ENCODE data around the gene KCND2.

The KCND2 gene

DNA sequence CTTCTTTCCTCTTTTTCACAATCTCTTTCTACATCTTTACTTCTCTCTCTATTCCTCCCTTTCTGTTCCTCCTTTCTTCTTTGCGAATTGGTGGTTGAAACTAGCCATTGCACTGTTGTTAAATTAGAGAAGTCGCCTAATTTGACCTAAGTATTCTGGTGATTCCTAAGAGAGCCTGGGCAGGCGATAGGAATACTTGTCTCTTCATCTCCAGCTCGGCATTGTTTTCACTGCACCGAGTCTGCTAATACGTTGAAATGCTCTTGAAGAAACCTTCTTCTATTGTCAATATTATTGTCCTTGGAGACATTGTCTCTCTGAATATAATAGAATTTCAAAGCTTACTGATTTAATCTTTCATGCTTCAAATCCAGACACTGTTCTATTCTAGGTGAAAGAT lies 31.7 kb downstream of the KCND2 start:
- H3K4me3 ChIP-seq (ENCODE audit: low read depth, low read length): no peak overlapping the region
- no peak for DNase-seq (ENCODE audit: low read depth)

GRCh38 chr7:120307991-120308545 lies 35.1 kb downstream of the KCND2 start:
- no peak overlapping the region for H3K4me3 ChIP-seq (ENCODE audit: low read depth, low read length)
- DNase-seq (ENCODE audit: low read depth): no peak

GRCh38 chr7:120311028-120311788 lies 38.2 kb downstream of the KCND2 start:
- no peak overlapping the region for H3K4me3 ChIP-seq (ENCODE audit: low read depth, low read length)
- DNase-seq (ENCODE audit: low read depth): no peak

DNA sequence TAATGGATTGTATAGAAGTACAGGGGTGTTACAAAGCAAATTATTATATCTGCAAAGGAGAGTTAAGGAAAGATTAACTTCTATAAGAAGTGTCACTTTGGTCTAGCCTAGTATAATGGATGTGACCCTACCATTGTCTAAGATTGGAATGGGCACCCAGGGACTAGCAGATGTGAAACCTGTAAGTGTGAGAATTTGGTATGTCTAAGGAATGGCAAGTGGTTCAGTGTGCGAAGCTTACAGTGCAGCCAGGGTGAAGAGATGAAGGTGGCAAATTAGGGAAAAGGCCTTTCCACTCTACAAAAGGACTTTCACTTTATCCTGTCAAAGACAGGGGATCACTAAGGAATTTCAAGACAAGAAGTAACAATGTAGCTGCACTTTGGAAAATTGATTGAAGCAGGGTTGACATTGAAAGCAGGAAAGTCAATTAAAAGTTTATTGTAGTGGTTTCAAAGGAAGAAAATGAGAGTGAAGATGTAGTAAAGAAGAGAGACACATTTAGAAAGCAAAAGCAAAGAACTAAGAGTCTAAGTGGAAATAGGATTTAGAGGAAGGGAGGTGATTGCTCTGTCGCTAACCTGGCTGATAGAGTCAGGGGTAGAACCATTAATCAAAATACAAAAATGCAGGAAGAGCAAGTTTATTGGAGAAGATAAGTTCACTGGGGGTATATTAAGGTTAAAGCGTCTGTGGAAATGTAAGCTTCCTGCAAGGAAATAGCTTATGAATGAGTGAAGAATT lies 47.4 kb downstream of the KCND2 start:
- no peak for DNase-seq (ENCODE audit: low read depth)

DNA sequence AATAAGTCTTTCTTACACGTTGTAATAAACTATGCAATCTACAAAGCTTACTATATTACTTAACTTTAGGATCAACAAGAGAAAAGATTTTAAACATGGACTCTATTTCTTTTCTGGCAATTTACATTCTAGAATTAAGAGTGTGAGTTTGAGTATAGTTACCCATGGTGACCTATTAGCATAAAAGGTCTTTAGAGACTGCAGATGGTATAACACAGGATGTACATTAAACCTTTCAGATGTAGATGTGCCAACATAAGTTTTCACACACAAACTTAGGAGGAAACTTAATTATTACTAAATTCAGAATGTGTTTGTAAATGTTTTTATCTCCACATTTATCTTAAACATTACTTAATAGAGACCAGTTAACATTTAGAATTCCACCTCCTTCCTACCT lies 54.1 kb downstream of the KCND2 start:
- H3K4me3 ChIP-seq (ENCODE audit: low read depth, low read length): no peak overlapping the region
- no peak for DNase-seq (ENCODE audit: low read depth)

More for the DNA sequence above, 47.4 kb downstream of the KCND2 start:
- no peak overlapping the region for H3K4me3 ChIP-seq (ENCODE audit: low read depth, low read length)

DNA sequence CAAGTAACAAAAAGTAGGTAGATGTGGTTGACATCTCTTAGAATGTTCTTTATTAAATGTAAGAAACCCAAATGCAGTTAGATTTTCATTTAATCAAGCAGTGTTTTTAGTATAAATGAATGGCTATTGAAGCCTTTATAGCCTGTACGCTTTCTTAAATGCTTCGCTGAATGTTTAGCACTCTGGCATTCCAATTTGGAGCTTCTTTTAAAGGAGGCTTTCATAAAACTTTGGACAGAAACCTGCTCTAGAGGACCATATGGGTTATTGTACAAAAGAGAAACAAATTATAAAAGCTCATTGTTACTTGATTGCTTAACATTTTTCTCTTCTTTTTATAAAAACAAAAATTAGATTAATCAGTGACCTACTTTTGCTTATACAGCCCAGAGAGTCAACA lies 59.5 kb downstream of the KCND2 start:
- no peak overlapping the region for H3K4me3 ChIP-seq (ENCODE audit: low read depth, low read length)
- no peak for DNase-seq (ENCODE audit: low read depth)

DNA sequence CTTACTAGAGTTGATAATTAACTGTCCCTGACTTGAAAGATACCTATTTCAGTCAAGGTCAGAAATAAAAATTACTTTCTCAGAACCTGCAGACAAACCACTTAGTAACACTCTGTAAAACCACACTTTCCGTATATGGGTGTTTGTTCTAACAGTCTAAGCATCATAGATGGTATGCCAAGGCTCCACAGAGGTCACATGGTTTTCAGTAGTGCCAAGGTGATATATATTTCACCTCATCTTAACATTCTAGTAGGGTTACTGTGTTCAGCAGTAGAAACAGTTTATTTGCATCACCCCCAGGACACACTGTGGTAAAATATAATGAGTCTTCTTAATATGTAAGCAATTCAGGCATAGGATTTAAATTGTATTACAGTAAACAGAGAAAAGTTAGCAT lies 61.5 kb downstream of the KCND2 start:
- no peak overlapping the region for H3K4me3 ChIP-seq (ENCODE audit: low read depth, low read length)
- no peak for DNase-seq (ENCODE audit: low read depth)

DNA sequence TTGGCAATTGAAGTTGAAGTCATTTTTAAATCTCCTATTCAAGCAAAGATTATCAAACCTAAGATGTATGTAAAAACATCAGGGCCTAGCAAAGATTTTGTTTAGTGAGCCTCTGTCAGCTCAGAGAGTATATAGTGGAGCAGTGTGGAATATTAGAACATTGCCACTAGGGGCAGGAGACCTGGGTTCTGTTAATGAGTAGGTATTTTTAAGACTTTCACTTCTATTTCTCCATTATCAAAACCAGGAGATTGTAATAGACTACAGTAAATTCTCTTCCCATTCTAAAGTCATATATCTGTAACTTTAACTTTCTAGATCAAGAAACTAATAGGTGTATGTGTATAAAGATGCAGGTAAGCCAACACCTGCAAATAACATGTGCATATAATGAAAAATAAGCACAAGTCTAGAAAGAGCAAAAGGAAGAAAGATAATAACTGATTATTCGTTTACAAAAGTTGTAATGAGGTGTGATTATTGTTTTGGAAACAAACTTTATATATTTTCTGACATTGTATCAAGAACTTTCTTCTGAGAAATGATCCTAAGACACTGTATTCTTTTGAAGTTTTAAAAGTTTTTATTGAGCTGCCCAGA lies 64.4 kb downstream of the KCND2 start:
- H3K4me3 ChIP-seq (ENCODE audit: low read depth, low read length): no peak overlapping the region
- DNase-seq (ENCODE audit: low read depth): no peak

DNA sequence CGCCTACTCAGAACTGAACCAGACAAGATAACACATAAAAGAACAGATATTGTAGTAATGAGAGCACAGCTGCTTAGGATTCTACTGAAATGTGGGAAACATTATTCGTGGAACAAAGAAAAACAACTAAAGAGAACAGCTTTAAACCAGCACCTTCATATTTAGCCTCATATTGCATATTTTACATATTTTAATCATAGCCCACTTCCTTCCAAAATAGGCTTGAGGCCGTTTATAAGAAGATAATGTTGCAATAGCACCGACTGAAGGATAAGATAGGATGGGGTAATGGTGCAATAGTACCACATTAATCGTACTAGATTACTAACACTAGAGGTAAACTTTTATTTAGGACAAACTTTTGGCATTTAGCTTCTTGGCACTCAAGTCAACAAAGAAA lies 71.3 kb downstream of the KCND2 start:
- no peak overlapping the region for H3K4me3 ChIP-seq (ENCODE audit: low read depth, low read length)
- no peak for DNase-seq (ENCODE audit: low read depth)

- DNase-seq (ENCODE audit: low read depth): no peak
- no peak overlapping the region for H3K4me3 ChIP-seq (ENCODE audit: low read depth, low read length)
Observed at GRCh38 chr7:120353171-120353570, 80.2 kb downstream of the KCND2 start.

- DNase-seq (ENCODE audit: low read depth): no peak
- H3K4me3 ChIP-seq (ENCODE audit: low read depth, low read length): no peak overlapping the region
Observed at GRCh38 chr7:120360918-120361317, 87.9 kb downstream of the KCND2 start.

DNA sequence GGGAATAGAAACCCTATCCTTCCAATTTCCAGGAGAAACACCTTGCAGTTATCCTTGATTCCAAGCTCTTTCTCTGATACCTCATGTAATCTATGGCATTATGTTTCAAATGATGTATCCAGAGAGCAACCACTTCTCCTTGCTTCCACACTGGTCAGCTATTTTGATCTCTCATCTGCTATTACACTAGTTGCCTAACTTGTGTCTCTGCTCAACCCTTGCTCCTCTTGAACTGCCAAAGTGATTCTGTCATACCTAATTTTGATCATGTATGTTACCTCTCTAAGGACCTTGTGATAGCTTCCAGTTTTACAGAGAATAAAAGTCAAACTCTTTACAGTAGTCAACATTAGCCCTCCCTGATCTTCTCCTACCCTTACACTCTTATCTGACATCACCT lies 90.4 kb downstream of the KCND2 start:
- no peak overlapping the region for H3K4me3 ChIP-seq (ENCODE audit: low read depth, low read length)
- no peak for DNase-seq (ENCODE audit: low read depth)

- DNase-seq (ENCODE audit: low read depth): no peak
- H3K4me3 ChIP-seq (ENCODE audit: low read depth, low read length): no peak overlapping the region
Observed at GRCh38 chr7:120370954-120371353, 98.0 kb downstream of the KCND2 start.

DNA sequence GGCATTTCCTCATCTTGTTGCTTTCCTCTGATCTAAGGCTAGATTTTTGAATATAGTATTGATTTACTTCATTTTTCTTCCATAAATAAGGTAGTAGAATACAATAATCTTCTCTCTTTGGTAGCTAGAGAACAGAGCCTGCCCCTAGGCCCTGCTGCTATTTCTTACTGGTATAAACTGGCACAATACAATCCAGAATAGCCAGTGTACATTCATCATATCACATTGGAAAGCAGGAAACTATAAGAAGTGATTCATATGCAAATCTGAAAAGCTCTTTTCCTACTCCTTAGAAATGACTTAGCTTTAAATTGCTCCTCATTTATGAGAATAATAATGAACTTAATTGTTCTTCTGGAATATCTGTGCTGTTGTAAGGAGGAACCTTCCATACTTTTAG lies 100.2 kb downstream of the KCND2 start:
- no peak for DNase-seq (ENCODE audit: low read depth)

GRCh38 chr7:120394595-120394994 lies 121.6 kb downstream of the KCND2 start:
- no peak for DNase-seq (ENCODE audit: low read depth)
- H3K4me3 ChIP-seq (ENCODE audit: low read depth, low read length): no peak overlapping the region

More for the DNA sequence above, 100.2 kb downstream of the KCND2 start:
- no peak overlapping the region for H3K4me3 ChIP-seq (ENCODE audit: low read depth, low read length)

DNA sequence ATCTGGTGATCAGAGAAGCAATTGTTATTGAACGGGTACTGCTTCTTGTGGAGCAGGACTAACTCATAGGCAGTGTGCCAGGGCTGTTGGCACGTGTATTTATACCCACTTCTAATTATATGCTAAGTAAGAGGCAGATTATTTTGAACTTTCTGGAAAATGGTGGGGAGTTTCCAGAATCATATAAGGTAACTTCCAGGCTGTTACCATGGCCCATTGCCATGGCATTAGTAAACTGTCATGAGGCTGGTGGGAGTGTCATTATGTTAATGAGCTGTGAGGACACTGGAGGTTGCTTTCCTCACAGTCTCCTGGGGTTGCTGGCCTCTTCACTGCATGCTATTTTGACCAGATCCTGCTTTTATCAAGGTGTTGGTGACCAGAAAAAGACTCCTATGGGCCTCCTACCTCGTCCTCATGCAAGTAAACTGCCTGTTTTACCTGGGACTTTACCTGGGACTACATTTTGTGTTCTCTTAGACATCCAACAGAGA lies 122.6 kb downstream of the KCND2 start:
- H3K4me3 ChIP-seq (ENCODE audit: low read depth, low read length): no peak overlapping the region
- DNase-seq (ENCODE audit: low read depth): no peak

DNA sequence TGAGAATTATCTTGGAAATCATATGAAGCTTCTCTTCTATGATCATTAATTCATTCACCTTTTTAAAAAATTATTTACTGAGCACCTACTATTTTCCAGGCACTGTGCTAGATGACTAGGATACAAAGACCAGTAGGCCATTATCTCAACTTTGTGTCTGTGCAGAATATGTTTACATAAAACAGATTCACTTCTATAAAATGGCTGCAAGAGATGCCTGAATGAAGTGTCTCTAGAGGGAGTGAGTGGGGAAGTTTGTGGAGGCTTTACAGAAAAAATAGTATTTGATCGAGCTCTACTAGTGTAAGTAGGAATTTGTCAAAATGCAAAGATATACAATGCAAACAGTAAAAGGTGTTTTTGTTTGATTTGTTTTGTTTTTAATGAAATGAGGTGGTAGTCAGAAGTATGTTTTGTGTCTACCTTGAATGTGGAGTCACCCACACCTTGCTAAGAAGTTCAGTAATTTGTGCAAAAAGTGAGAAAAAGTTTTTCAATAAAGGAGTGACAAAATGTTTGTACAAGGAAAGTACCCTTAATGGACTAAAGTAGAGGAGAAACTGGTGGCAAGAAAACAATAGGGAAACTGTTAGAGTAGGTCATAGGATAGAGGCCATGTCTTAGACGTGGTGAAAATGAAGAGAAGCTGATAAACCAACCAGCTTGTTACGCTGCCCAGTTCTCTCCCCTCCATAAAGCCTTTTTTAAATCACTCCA lies 125.5 kb downstream of the KCND2 start:
- no peak for DNase-seq (ENCODE audit: low read depth)
- no peak overlapping the region for H3K4me3 ChIP-seq (ENCODE audit: low read depth, low read length)

DNA sequence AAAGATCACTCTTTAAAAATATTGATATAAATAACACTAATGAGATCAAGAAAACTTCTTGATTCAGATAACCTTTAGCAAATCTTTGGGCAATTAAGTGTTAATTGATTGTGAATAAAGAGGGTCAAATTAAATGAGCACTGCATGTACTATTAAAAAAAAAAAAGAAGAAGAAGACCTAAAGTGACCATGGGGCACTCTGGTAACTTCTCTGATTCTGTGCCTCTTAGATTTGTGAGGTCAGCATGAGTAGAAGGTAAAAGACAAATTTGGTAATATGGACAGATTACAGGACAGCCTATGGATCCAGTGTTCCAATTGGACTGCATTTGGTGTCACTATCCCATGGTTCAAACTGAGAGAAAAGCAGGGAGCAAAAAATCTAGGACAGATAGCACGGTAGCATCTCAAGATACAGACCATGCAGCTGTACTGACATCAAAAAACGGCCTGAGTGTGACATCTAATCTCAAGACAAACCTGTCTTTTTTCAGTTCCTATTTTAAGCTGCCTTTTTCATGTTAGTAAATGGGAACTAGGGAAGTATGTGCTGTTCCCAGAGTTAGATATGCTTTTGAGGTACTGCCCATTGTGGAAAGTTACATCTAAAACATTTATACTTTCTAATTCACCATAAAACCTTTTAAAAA lies 128.0 kb downstream of the KCND2 start:
- no peak for DNase-seq (ENCODE audit: low read depth)
- no peak overlapping the region for H3K4me3 ChIP-seq (ENCODE audit: low read depth, low read length)

GRCh38 chr7:120402079-120402767 lies 129.2 kb downstream of the KCND2 start:
- no peak overlapping the region for H3K4me3 ChIP-seq (ENCODE audit: low read depth, low read length)
- no peak for DNase-seq (ENCODE audit: low read depth)
